ENCODE data around the gene TMBIM1.

Gene TMBIM1, protein sequence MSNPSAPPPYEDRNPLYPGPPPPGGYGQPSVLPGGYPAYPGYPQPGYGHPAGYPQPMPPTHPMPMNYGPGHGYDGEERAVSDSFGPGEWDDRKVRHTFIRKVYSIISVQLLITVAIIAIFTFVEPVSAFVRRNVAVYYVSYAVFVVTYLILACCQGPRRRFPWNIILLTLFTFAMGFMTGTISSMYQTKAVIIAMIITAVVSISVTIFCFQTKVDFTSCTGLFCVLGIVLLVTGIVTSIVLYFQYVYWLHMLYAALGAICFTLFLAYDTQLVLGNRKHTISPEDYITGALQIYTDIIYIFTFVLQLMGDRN

DNA sequence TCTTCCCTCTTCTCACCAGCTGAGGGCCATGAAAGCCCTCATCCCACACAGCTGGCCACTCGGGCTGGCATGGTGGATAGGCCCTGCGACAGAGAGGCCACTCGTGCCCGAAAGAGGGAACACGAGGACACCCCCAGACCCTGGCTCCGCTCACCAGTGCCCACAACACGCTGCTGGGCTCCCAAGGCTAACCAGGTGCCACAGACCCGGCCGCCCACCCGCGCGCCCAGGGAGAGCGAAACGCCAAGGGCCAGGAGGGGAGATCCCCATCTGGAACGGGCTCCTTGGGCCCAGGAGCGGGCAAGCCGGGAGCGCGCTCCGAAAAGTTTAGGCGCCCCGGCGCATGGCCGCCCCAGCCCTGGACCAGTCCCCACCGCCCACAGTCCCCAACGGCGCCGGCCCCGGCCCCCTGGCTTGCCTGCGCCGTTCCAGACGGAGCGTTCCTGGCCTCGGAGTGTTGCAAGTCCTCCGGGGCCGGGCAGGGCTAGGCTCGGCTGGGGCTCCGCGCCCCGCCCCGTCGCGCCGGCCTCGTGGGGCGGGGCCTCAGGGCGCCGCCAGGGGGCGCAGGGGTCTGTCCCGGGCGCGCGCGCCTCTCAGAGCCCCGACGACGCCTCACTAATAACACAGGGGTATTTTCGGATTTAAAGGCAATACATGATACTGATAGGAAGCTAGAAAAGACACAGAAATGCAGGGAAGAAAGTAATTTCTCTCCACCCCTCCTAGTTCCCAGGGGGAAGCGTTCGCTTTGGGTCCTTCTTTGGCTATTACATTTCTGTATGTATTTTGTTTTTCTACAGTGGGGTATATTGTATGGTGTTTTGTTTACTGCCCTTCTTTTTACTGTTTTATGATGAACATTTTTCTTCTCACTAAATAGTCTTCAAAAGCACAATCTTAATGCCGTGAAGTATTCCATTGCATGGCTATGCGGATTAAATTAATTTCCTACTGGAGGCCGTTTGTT is at the start of gene TMBIM1:
TMBIM1 (minus strand) TSS at position 456 of the 967 bp plus-strand sequence. CDS start 10,362 bp downstream, outside the sequence.
- DNase-seq = peak; percentile 75

DNA sequence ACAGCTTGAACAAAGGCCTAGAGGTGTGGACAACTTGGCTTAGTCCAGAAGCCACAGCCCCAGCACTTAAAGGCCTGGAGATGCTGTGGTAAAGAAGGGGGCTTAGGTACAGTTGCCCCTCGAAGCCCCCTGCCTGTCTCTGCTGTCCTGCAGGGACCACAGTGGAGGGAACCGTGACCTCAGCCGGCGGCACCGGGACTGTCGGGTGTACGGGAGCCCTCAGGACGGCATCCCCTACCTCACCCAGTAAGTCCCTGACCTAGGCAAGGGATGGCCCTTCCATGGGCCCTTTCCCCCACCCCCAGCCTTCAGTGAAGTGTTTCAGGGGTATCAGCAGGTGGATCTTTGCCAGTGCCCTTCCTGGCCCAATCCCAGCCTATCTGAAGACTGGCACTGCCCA is 49.1 kb upstream of the TMBIM1 start:
- DNase-seq = no peak

DNA sequence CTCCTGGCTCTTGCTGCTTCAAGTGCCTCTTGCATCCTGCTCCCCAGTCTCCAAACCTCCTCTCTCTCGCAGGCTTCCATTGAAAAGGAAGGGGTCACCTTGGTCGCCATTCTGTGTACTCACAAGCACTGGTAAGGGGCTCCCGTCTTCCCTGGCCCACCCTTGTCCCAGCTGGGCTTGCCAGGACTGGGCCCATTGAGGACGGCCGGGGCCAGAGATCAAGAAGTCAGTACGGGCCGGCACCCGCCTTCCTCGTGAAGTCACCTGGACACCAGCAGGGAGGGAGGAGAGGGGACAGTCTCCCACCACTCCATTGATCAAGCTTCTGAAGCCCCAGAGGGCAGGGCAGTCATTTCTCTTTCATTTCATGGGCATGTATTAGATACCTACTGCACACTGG is 48.4 kb upstream of the TMBIM1 start:
- no peak for DNase-seq

DNA sequence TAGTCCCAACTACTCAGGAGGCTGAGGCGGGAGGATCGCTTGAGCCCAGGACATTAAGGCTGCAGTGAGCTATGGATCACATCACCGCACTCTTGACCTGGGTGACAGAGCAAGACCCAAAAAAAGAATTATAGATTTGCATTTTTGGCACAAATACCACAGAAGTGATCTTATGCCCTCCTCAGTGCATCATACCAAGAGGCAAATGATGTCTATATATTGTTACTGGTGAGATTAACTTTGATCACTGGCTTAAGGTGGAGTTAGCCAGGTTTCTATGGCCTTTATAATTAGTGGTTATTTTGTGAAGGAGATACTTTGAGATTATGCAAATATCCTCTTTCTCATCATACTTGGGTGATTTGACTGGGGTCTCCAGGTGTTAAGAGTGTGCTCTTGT is 42.2 kb upstream of the TMBIM1 start:
- DNase-seq = no peak

GRCh38 chr2:218332920-218333645 is 40.8 kb upstream of the TMBIM1 start:
- DNase-seq = no peak

DNA sequence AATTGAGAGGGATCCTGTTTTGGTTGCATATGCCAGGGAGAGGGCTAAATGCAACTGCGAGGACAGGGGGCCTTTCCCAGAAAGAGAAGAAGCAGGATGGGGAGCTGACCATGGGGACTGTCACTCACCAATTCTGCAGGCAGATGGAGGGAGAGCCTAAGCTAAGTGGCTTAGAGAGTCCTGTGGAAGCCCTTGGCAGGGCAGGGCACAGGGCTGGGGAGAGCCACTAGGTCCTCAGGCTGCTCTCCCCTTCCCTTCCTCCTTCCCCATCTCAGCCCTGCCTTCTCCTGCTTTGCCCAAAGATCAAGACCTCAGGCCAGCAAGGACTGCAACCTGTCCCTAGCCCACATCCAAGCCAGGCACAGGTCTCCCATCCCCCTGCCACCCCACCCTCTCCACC is 40.0 kb upstream of the TMBIM1 start:
- DNase-seq = no peak

DNA sequence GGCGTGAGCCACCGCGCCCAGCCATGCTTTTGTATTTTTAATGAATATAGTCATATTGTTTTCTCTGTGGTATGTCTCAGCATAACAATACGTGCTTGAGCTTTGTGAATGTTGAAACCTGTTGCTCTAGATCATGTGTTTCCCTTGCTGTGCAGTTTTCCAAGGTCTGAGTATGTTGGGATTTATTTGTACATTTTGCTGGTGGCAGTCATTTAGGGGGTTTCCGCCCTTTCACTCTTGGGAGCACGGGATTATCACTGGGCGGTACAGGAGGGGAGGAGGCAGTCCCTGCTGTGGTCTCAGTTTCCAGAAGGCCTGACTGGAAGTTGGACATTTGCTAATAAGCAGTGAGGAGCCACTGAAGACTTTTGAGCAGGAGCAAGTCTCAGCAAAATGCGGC is 39.4 kb upstream of the TMBIM1 start:
- no peak for DNase-seq

GRCh38 chr2:218329826-218330593 is 37.7 kb upstream of the TMBIM1 start:
- DNase-seq = no peak

- DNase-seq = no peak
Measured at GRCh38 chr2:218329027-218329825, 36.9 kb upstream of the TMBIM1 start.

- DNase-seq = no peak
Measured at GRCh38 chr2:218328294-218328693, 36.0 kb upstream of the TMBIM1 start.

DNA sequence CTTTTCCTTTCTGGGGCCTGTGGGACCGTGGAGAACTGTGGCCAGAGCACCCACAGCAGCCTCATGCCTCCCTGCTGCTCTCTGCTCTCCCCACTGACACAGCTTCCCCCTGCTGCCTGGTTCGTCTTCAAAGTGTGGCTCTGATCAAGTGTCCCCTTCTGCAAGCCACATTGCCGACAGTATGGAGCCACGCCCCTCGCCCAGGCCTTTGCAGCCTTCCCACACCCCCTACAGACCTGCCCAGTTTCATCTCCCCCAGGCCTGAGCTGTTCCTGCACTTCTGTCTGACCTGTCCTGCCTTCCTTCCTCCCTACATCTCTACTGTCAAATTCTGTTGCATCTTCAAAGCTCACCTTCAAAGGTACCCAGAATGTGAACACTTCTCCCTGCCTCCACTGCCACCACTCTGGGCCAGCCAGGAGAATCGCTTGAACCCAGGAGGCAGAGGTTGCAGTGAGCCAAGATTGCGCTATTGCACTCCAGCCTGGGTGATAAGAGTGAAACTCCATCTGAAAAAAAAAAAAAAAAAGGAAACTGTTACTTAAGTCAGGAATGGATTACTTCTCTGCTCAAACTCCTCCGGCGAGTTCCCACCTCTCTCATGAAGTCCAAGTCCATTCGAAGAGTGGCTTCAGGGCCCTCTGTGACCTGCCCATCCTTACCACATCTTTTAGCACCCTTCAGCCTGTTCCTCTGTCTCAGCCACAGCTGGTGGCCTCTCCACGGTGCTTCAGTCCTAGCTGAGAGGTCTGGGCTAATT is 35.3 kb upstream of the TMBIM1 start:
- no peak for DNase-seq

DNA sequence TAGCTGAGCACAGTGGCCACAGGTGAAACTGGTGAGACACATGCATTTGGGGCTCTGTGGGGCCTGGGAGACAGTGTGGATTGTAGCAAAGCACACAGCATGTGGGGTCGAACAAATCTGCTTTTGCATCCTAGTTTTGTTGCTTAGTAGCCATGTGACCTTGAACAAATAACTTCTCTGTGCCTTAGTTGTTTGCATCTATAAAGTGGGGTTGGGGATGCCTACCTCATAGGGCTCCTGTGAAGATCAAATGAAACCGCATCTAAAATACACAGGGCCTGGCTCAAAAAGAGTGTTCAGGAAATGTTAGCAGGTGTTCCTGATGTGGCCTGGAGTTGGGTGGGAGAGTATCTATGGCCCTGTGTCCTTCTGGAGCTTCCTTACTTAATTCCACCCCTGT is 34.0 kb upstream of the TMBIM1 start:
- no peak for DNase-seq

DNA sequence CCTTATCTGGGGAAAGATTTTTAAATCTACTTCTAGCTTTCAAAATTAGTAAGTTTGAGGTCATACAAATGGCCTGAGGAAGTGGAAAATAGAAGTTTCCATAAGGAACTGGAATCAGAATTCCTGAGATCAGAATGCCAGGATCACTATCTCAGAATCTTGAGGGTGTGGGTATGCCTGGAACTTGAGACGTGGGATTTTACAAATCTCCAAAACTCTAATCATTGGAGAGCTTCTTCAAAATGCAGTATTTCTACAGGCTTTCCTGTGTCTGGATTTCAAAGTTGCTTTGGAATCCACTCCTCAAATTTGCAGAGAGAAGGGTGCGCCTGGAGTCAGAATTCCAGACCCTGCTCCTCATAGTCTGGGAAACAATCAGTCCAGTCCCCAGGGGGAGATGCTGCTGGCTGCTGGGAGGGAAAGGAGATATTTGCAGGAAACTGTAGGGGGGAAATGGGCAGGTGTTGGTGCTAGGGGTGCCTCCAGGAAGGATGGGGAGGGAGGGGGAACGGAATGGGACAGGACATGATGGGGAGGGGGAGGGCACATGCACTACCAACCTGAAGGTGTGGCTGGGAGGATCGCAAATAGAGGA is 33.4 kb upstream of the TMBIM1 start:
- no peak for DNase-seq

DNA sequence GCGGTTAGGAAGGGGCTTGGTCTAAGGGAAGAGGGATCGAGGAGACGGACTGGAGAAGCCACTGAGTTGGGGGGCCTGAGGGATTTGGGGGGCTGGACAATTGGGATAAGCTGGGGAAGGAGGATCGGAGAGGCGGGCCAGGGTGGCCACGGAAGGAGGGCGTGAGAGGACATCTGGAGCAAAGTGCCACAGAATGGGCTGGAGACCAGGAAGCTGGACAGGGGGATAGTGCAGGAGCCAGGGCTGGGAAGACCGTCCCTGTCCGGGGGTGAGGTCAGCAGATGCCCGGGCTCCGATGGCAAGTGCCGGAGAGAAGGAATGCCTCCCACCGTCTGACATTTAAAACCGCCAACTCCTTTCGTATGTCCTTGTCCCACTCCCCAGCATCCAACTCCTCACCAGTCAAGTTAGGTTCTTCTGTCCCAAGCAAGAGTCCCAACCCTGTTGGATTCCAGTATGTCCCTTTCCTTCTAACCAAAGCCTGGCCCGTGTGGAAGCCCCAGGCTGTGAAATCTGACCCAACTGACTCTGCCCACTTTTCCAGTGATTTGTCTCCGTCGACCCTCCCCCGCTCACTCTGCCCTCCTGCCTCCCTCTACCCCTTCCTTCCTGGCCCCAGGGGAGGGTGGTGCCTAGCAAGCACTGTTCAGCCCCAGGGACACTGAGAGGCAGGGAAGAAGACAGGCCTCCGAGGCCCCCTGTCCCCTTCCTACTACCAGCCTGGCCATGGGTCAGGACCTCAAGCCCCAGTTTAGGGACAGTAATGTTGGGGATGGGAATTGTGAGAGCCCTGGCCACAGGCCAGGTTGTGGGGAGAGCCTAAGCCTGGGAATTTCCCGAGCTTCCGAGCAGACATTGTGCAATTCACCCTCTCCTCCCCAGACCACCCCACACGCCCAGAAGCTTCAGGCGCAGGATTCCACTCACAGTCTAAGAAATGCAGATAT is 31.5 kb upstream of the TMBIM1 start:
- DNase-seq = no peak

DNA sequence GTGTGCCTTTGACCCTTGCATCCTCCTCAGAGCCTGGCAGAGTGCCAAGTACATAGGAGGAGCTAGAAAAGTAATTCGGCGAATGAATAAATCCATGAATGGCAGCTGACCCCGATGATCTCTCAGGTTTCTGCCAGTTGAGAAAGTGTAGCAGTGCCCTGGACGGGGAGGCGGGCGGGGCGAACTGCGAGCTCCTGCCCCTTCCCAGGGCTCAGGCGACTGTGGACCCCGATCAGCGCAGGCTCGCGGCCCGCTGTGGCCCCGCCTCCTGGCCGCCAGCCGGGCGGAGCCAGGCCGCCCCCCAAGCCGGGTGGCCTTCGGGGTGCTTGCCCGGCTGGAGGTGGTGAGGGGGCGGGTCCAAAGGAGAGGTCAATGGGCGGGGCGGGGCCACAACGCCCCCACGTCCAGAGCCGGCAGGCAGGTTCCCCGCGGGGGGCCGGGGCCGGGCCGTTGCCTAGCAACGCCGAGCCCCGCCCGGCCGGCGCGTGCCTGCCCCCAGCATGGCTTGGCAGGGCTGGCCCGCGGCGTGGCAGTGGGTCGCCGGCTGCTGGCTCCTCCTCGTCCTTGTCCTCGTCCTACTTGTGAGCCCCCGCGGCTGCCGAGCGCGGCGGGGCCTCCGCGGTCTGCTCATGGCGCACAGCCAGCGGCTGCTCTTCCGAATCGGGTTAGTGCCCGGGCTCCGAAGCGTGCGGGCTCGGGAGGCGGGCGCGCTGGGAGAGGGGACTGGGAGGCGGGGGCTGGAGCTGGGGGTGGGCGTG is 30.6 kb upstream of the TMBIM1 start:
- DNase-seq = peak; percentile 44

DNA sequence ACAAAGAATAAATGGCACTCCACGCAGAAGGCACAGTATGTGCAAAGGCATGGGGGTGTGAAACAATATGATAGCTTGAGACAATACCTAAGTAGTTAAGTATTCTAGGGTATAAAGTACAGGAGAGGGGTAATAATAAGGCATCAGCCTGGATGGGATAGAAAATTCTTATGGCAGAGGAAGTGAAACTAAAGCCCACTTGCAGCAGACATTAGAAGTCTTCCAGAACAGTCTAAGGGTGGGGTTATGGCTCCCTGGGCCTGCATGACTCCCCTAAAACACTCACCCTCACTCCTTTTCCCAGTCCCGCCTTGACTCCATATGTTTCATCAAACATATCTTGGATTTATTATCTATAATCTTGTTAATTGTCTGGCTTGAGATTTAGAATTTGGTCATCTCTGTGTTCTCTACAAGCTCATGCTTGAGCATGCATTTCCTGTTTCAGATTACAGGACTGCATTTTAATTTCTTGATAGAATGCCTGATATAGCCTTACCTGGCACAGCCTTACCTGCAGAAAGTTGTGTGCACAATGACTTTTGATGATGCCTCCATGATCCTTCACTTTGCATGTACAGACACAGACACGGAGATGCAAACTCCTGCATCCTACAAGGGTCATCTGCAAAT is 28.5 kb upstream of the TMBIM1 start:
- no peak for DNase-seq

DNA sequence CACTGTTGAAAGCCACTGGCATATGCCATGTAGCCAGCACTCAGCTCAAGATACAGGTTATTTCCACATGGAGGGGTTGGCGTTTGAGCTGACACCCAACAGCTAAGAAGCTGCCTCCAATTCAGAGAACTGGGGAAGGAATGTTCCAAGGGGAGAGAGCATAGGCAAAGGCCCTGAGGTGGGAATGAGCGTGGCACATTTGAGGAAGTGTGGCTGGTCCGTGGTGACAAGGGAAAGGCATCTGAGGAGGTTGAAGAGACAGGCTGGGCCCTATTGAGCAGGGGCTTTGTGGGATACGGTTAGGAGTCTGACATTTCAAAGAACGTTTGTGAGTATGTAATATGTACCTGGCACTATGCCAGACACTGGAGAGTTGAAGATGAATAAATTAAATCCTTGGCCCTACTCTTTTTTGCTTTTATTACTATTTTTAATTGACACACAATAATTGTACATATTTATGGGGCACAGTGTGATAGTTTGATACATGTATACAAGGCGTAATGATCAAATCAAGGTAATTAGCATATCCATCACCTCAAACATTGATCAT is 27.6 kb upstream of the TMBIM1 start:
- no peak for DNase-seq

DNA sequence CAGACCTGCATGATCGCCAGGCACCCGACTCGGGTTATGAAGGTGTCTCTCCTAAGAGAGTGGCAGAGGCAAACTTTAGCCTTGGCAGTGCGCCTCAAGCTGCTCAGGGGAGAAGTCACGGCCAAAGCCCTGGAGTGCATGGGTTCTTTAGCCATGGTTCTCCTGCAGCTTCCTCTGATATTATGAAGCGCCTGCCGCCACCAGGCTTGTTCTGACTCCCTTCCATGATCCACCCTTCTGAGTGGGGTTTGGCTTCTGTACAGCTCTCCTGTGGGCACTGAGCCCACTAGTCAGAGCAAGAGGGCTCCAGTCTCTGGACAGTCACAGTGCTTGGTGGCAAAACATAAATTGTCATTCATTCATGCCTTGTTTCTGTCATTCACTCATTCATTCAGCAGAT is 25.9 kb upstream of the TMBIM1 start:
- no peak for DNase-seq

All from stimulated activated CD4-positive, alpha-beta T cell treated with anti-CD3 and anti-CD28 coated beads, Interleukin-12 subunit alpha, Interleukin-12 subunit beta, amount 100 ng/mL, for 4 hours (primary cell).